B cell (primary cell): ENCODE data around the gene NRXN2. TPM values are rescaled to one million over a fixed set of nuclear protein-coding genes. Genes with fewer than 3 reads are reported as not detected.

Source experiments
- ATAC-seq: fragments of 200-7000 bp; cut with Tn5 transposase; one replicate; pipeline ENCODE4 v1.10.0; 2021; ENCODE audit warnings: low read depth, mild to moderate bottlenecking, moderate number of reproducible peaks, moderate library complexity
- CTCF ChIA-PET: fragments of 350-600 bp; sonication (Branson Sonifier 250); formaldehyde crosslinking; loops from one replicate; lab custom pipeline; 2021; ENCODE audit warnings: antibody characterized with exemption, inconsistent platforms; lab: Charles Lee
- POLR2A ChIA-PET: fragments of 350-600 bp; sonication (Branson Sonifier 250); formaldehyde crosslinking; loops from one replicate; lab custom pipeline; 2021; ENCODE audit warnings: antibody characterized with exemption; lab: Charles Lee
- DNase-seq: peaks from one replicate; pipeline ENCODE4 v3.0.0; 2013
- H2AFZ ChIP-seq: 2 replicates; pipeline ENCODE4 v1.6.1; 2012; ENCODE audit warnings: mild to moderate bottlenecking, low read depth, low read length; ENCODE audit not compliant: insufficient read depth, poor library complexity, severe bottlenecking
- H3K27ac ChIP-seq, 2 donors: 1 replicate in 1 of 2; 2 replicates in 1 of 2; pipeline ENCODE4 v1.5.1; 2012 to 2013; ENCODE audit warnings: low read length in 2 of 2, mild to moderate bottlenecking in 2 of 2, moderate library complexity in 1 of 2
- H3K27me3 ChIP-seq, 4 experiments: fragments of 200-600 bp in 1 of 4; sonication (generic) in 1 of 4; replicated peaks in 1 of 4; 1 replicate in 2 of 4; 2 replicates in 2 of 4; pipeline versions ENCODE4 v1.6.1 to v1.7.0; 2013 to 2016; ENCODE audit warnings: low read length in 3 of 4, mild to moderate bottlenecking in 2 of 4, mixed read lengths in 1 of 4, moderate library complexity in 1 of 4; ENCODE audit not compliant: insufficient read depth in 4 of 4, control insufficient read depth in 3 of 4; ENCODE audit errors: control extremely low read depth in 1 of 4
- H3K36me3 ChIP-seq, 2 experiments: replicated peaks in 1 of 2; 1 replicate in 1 of 2; 2 replicates in 1 of 2; pipeline versions ENCODE4 v1.6.1 to v1.7.1; 2013; ENCODE audit warnings: low read length in 1 of 2; ENCODE audit not compliant: insufficient read depth in 2 of 2, control insufficient read depth in 1 of 2; ENCODE audit errors: control extremely low read depth in 1 of 2, extremely low read depth in 1 of 2
- H3K4me1 ChIP-seq, 2 donors: fragments of 200-600 bp in 1 of 2; sonication (generic) in 1 of 2; 1 replicate in 1 of 2; 2 replicates in 1 of 2; pipeline versions ENCODE4 v1.5.1 to v1.6.1; 2013 to 2017; ENCODE audit warnings: low read length in 2 of 2; ENCODE audit not compliant: control insufficient read depth in 2 of 2, insufficient read depth in 2 of 2
- H3K4me2 ChIP-seq: replicated peaks from 2 replicates; pipeline ENCODE3; 2012; ENCODE audit warnings: mild to moderate bottlenecking, low read depth, low read length; ENCODE audit not compliant: poor library complexity, severe bottlenecking
- H3K4me3 ChIP-seq, 5 experiments: fragments of 200-600 bp in 1 of 5; sonication (generic) in 1 of 5; 1 replicate in 3 of 5; 2 replicates in 2 of 5; pipeline versions ENCODE4 v1.5.1 to v1.7.0; 2011 to 2016; ENCODE audit warnings: low read length in 4 of 5, mild to moderate bottlenecking in 4 of 5, low read depth in 2 of 5, control low read depth in 1 of 5, moderate library complexity in 1 of 5; ENCODE audit not compliant: insufficient read depth in 1 of 5; ENCODE audit errors: control extremely low read depth in 1 of 5, extremely low read depth in 1 of 5
- H3K79me2 ChIP-seq: fragments of 200-600 bp; sonication (generic); one replicate; pipeline ENCODE4 v1.6.0; 2016; ENCODE audit warnings: low read length; ENCODE audit not compliant: control insufficient read depth, insufficient read depth
- H3K9ac ChIP-seq: fragments of 200-600 bp; sonication (generic); 2 replicates; pipeline ENCODE4 v1.6.1; 2017; ENCODE audit warnings: mild to moderate bottlenecking, low read length, moderate library complexity
- H3K9me3 ChIP-seq, 3 donors: one replicate each; pipeline versions ENCODE4 v1.6.1 to v1.7.1; 2013; ENCODE audit warnings: low read length in 2 of 3; ENCODE audit not compliant: control insufficient read depth in 2 of 3, insufficient read depth in 1 of 3; ENCODE audit errors: control extremely low read depth in 1 of 3
- H4K20me1 ChIP-seq: 2 replicates; pipeline ENCODE4 v1.6.0; 2012; ENCODE audit warnings: mild to moderate bottlenecking, low read length; ENCODE audit not compliant: insufficient read depth, control insufficient read depth, poor library complexity, severe bottlenecking
- H3K27ac Mint-ChIP-seq: one replicate; pipeline ENCODE4 v1.8.0; 2021; ENCODE audit warnings: mixed read lengths
- H3K27me3 Mint-ChIP-seq: one replicate; pipeline ENCODE4 v1.8.0; 2021; ENCODE audit warnings: mixed read lengths
- H3K4me1 Mint-ChIP-seq: one replicate; pipeline ENCODE4 v1.8.0; 2021; ENCODE audit warnings: mixed read lengths
- H3K4me3 Mint-ChIP-seq: one replicate; pipeline ENCODE4 v1.8.0; 2021; ENCODE audit warnings: mixed read lengths
- H3K9me3 Mint-ChIP-seq: one replicate; pipeline ENCODE4 v1.8.0; 2022; ENCODE audit warnings: mixed read lengths; ENCODE audit not compliant: insufficient read depth
- EZH2 ChIP-seq: IDR thresholded peaks from 2 replicates; pipeline ENCODE4 v1.6.1; 2012; ENCODE audit warnings: borderline replicate concordance, low read depth, mild to moderate bottlenecking, moderate library complexity, low read length; ENCODE audit not compliant: insufficient read depth, poor library complexity, severe bottlenecking
- WGBS: methylation state at CpG from one replicate; pipeline ENCODE4 v1.1.5; 2013; ENCODE audit warnings: missing lambda C conversion rate; ENCODE audit not compliant: insufficient coverage; 5-methylcytosine and 5-hydroxymethylcytosine counted together
- intact Hi-C: fragments of 100-400 bp; cut with micrococcal nuclease; formaldehyde crosslinking; loops from one replicate; pipeline ENCODE4 v1.10.0; 2022
- polyA plus RNA-seq: library from polyadenylated mRNA; depleted of rRNA; stranded (reverse); fragments of >200 nt; gene quantifications from 2 replicates; pipeline ENCODE4 v1.2.3, GENCODE V29; 2012
- total RNA-seq, 2 donors: library from RNA; stranded (reverse); fragments of 120-200 nt in 1 of 2; gene quantifications; 1 replicate in 1 of 2; 2 replicates in 1 of 2; pipeline versions ENCODE4 v1.2.3 to v1.2.4, GENCODE V29; 2013 to 2022
- TF ChIP-seq, protein P1 (sequence below): fragments of 200-600 bp; IDR thresholded peaks from one replicate; pipeline ENCODE4 v1.8.0; 2022; ENCODE audit warnings: antibody characterized with exemption, mild to moderate bottlenecking

The NRXN2 gene
- total and polyA plus RNA-seq, 2 donors (not counting 1 experiment from before 2014, with no cell fraction given) = 0.01 to 0.52 TPM

- H3K27me3 ChIP-seq = no peaks in the 10 kb centered on the region
- no peak overlapping the region for H3K27ac ChIP-seq
- TF ChIP-seq, protein P1, sequence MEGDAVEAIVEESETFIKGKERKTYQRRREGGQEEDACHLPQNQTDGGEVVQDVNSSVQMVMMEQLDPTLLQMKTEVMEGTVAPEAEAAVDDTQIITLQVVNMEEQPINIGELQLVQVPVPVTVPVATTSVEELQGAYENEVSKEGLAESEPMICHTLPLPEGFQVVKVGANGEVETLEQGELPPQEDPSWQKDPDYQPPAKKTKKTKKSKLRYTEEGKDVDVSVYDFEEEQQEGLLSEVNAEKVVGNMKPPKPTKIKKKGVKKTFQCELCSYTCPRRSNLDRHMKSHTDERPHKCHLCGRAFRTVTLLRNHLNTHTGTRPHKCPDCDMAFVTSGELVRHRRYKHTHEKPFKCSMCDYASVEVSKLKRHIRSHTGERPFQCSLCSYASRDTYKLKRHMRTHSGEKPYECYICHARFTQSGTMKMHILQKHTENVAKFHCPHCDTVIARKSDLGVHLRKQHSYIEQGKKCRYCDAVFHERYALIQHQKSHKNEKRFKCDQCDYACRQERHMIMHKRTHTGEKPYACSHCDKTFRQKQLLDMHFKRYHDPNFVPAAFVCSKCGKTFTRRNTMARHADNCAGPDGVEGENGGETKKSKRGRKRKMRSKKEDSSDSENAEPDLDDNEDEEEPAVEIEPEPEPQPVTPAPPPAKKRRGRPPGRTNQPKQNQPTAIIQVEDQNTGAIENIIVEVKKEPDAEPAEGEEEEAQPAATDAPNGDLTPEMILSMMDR = no peak
- TF ChIP-seq EZH2 = no peak
- H3K36me3 ChIP-seq = no peaks in the 10 kb centered on the region
- H3K4me1 Mint-ChIP-seq = peaks cover 16% of the 10 kb centered on the region
- no peaks in the 10 kb centered on the region for H3K9me3 Mint-ChIP-seq
- no peak overlapping the region for H3K4me2 ChIP-seq
- no peaks in the 10 kb centered on the region for H3K9me3 ChIP-seq
- no peak overlapping the region for H3K9ac ChIP-seq
- H3K79me2 ChIP-seq = no peaks in the 10 kb centered on the region
- intact Hi-C loops = no loop called here
- ChIA-PET CTCF (no interaction called here), POLR2A (no interaction called here)
- H3K4me1 ChIP-seq = peaks cover 19 to 24% of the 10 kb centered on the region in 2 donors
- no peaks in the 10 kb centered on the region for H4K20me1 ChIP-seq
- ATAC-seq (no peak), DNase-seq (no peak)
- H3K4me3 ChIP-seq = no peak overlapping the region
- no peak overlapping the region for H2AFZ ChIP-seq
- no peak overlapping the region for H3K27ac Mint-ChIP-seq
- no peak overlapping the region for H3K4me3 Mint-ChIP-seq
- no peaks in the 10 kb centered on the region for H3K27me3 Mint-ChIP-seq
- 95% methylated on average over 9 of the region's 13 CpGs for WGBS
These were observed 102.5 kb downstream of the NRXN2 start for GRCh38 chr11:64620381-64620971.

- ATAC-seq = no peak
- H3K9me3 ChIP-seq = no peaks in the 10 kb centered on the region
- H3K27me3 Mint-ChIP-seq = no peaks in the 10 kb centered on the region
- H3K27me3 ChIP-seq = no peaks in the 10 kb centered on the region
- H3K79me2 ChIP-seq = no peaks in the 10 kb centered on the region
- H3K4me2 ChIP-seq = no peak overlapping the region
- H3K4me3 Mint-ChIP-seq = no peak overlapping the region
- no peak overlapping the region for H3K27ac Mint-ChIP-seq
- ChIA-PET POLR2A (no interaction called here), CTCF (no interaction called here)
- no peaks in the 10 kb centered on the region for H3K9me3 Mint-ChIP-seq
- no peak overlapping the region for H2AFZ ChIP-seq
- H3K27ac ChIP-seq = no peak overlapping the region
- no peaks in the 10 kb centered on the region for H3K36me3 ChIP-seq
- no peak overlapping the region for H3K9ac ChIP-seq
- TF ChIP-seq EZH2 = no peak
- TF ChIP-seq, protein P1 = no peak
- H3K4me1 Mint-ChIP-seq = peaks cover 11% of the 10 kb centered on the region
- peaks cover 13 to 18% of the 10 kb centered on the region in 2 donors for H3K4me1 ChIP-seq
- H4K20me1 ChIP-seq = no peaks in the 10 kb centered on the region
- 57% methylated on average over 5 of the region's 5 CpGs for WGBS
- no peak overlapping the region for H3K4me3 ChIP-seq
- intact Hi-C loops = no loop called here
- DNase-seq = no peak
These were observed 103.1 kb downstream of the NRXN2 start for GRCh38 chr11:64619811-64620380.
